Subcutaneous adipose tissue (tissue), 4 donors: ENCODE data around the gene OSR1. TPM values are rescaled to one million over a fixed set of nuclear protein-coding genes. Genes with fewer than 3 reads are reported as not detected.

Experiments
- CTCF ChIP-seq: fragments of 450-650 bp; IDR thresholded peaks from one replicate; pipeline ENCODE4 v1.5.1; 2016; ENCODE audit warnings: low read depth, mild to moderate bottlenecking, control low read depth, antibody characterized with exemption, moderate library complexity
- small RNA-seq: library from RNA; depleted of rRNA; stranded (forward); fragments of <200 nt; gene quantifications from one replicate; pipeline ENCODE3, GENCODE V24; 2016
- total RNA-seq, 4 donors: library from RNA; depleted of rRNA; stranded (reverse); fragments of >200 nt; gene quantifications; one replicate each; pipeline ENCODE4 v1.1.0, GENCODE V29; 2016

The OSR1 gene
- total RNA-seq, 4 donors from 2014 or later: 4.1 to 16.3 (median 13.9) TPM

- TF ChIP-seq CTCF: no peak
Measured at GRCh38 chr2:19312949-19313348, 45.5 kb downstream of the OSR1 start.

- TF ChIP-seq CTCF: no peak
Measured at GRCh38 chr2:19301706-19302105, 56.7 kb downstream of the OSR1 start.

Small RNA genes within 50 kb of the gene (small RNA-seq; reads per million reads assigned to genes)
- gene MIR4757: not detected
